GM12874 (cell line): ENCODE data around the gene HDAC7.

Experiments used
- CTCF ChIP-seq: IDR thresholded peaks from 2 replicates; pipeline ENCODE4 v1.5.1; 2011; ENCODE audit warnings: low read depth, mild to moderate bottlenecking, control low read depth, low read length, moderate library complexity; ENCODE audit not compliant: insufficient read depth

HDAC7 gene

GRCh38 chr12:47791351-47791746 is 28.4 kb downstream of the HDAC7 start:
- TF ChIP-seq CTCF = no peak

DNA sequence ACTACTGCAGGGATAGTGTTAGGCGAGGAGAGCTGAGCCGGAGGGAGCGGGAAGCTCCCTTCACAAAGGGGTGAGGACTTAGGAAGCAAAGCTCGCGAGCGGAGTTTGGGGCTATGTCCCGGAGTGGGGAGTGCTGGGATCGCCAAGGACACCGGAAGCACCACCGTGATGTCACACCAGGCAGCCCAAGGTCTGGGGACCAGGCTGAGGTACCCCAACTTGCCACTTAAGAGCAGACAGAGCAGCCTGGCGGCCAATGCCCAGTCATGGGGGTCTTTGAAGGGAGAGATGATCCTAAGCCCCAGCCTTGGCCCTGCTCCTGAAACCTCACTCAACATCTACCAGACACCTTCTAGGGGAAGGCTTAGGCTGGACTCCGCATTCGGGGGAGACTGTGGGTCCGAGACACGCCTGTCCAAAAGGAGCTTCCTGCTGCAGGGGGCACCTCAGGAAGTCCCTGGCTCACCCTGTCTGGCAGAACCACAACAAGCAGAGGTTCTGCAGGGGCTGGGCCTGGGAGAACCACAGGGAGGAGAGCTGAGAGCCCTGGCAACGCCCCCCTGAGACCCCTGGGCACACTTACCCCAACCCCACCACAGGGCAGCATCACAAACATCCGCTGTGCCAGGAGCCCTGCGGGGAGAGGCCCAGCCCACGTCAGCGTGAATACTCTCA is 28.9 kb downstream of the HDAC7 start:
- TF ChIP-seq CTCF = no peak

DNA sequence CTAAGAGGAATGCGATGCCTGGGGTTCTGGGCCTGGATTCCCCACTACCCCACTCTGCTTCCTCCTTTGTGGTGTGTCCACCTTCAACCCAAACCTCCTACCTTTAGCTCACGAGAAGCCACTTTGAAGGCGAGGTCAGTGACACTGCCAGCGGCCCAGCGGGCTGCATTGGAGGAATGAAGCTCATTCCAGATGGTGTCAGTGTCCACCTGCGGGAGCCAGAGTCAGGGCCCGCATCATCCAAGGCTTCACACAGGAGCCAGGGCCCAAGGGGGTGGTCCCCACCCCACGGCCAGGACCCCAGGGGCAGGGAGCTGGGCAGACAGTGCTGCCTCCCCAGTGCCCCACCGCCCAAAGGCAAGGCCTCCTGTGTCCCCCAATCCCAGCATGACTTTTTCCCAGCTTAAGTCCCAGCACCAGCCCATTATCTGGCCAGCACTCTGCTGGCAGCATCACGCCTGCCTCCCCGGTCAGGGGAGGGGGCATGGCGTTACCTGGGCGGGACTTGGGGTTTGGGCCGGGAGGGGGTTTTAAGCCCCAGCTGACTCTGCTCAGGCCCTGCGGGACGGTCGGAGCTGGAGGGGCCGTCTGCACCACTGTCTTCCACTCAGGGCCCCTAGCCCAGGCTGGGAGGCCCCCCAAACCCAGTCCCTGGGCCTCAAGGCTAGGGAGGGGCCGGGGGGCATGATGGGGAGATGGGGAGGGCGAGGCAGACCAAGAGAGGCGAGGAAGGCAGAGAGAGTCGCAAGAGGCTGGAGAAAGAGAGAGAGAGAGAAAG is 29.8 kb downstream of the HDAC7 start:
- no peak for TF ChIP-seq CTCF

DNA sequence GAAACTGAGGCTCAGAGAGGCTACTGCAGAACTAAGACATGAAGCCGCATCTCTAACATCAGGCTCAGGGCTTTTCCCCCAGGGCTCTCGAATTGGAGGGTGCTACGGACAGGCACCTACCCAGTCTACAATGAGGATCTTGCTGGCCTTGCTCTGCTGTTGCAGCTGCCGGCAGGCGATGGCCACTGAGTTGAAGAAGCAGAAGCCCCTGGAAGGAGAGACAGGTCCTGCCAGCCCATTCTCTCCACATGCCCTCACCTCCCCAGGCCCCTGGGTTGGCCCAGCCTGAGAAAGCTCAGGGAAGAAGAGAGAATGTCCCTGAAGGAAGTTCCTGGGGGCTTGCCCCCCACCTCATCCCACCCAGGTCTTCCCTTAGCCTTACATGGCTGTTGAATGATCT is 30.6 kb downstream of the HDAC7 start:
- no peak for TF ChIP-seq CTCF

DNA sequence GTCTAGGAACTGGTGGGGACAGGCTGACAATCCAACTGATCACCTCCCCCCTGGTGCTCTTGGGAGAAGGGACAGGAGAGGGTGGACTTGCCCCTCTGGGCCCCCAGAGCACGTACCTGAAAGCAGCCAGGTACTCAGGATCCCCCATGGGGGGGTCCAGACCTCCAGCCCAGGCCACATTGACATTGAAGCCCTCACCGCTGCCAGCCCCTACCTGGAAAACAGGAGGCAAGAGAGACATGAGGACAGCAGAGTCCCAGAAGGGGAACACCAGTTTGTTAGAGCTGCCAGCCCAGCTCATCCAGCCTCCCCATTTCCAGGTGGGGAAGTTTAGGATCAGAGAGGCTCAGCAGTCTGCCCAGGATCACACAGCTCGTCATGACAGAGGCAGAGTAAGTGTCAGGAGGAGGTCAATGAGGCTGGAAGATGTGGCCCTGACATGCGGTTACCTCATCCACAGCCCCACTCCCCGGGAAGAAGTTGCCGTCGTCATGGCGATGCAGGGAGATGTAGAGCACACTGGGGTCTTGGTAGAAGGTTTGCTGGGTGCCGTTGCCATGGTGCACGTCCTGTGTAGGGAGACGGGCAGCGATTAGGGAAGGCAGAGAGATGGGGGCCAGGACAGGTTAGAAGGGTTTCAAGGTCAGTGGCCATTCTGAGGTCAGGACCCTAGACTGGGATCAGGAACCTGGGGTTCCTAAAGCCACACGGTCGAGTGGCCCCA is 31.9 kb downstream of the HDAC7 start:
- no peak for TF ChIP-seq CTCF

- TF ChIP-seq CTCF = no peak
These were observed 32.9 kb downstream of the HDAC7 start for GRCh38 chr12:47786662-47787280.
